Measurements from ENCODE around the gene CNR2. TPM values are rescaled to one million over a fixed set of nuclear protein-coding genes. Genes with fewer than 3 reads are reported as not detected.

The CNR2 gene
- total and polyA plus RNA-seq, 8 donors, result 0.05 to 0.27 (median 0.13) TPM

GRCh38 chr1:23930861-23931490, 17.8 kb upstream of the CNR2 start:
- Histone ChIP-seq H3K9me3 (no peaks in the 10 kb centered on the region), H3K4me3 (no peak overlapping the region), H3K27me3 (no peaks in the 10 kb centered on the region), H3K36me3 (no peaks in the 10 kb centered on the region), H3K4me1 (peaks cover 0 to 7% of the 10 kb centered on the region in 2 donors), H3K27ac (peak overlapping the region; percentile 49 to 51)
- intact Hi-C loops (cut with DNase I), result no loop called here
- DNase-seq (no peak), ATAC-seq (peak; percentile 74)
- TF ChIP-seq, protein P1, sequence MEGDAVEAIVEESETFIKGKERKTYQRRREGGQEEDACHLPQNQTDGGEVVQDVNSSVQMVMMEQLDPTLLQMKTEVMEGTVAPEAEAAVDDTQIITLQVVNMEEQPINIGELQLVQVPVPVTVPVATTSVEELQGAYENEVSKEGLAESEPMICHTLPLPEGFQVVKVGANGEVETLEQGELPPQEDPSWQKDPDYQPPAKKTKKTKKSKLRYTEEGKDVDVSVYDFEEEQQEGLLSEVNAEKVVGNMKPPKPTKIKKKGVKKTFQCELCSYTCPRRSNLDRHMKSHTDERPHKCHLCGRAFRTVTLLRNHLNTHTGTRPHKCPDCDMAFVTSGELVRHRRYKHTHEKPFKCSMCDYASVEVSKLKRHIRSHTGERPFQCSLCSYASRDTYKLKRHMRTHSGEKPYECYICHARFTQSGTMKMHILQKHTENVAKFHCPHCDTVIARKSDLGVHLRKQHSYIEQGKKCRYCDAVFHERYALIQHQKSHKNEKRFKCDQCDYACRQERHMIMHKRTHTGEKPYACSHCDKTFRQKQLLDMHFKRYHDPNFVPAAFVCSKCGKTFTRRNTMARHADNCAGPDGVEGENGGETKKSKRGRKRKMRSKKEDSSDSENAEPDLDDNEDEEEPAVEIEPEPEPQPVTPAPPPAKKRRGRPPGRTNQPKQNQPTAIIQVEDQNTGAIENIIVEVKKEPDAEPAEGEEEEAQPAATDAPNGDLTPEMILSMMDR (IDR thresholded peaks at IDR 0.05), result no peak

- Histone ChIP-seq H3K27me3 (no peaks in the 10 kb centered on the region), H3K4me1 (peaks cover 0 to 7% of the 10 kb centered on the region in 2 donors), H3K4me3 (no peak overlapping the region), H3K36me3 (no peaks in the 10 kb centered on the region), H3K27ac (no peak overlapping the region), H3K9me3 (no peaks in the 10 kb centered on the region)
- TF ChIP-seq, protein P1 (IDR thresholded peaks at IDR 0.05), result no peak
- intact Hi-C loops (cut with DNase I), result no loop called here
- ATAC-seq (no peak), DNase-seq (no peak)
Measured at GRCh38 chr1:23930270-23930669, 17.1 kb upstream of the CNR2 start.

DNA sequence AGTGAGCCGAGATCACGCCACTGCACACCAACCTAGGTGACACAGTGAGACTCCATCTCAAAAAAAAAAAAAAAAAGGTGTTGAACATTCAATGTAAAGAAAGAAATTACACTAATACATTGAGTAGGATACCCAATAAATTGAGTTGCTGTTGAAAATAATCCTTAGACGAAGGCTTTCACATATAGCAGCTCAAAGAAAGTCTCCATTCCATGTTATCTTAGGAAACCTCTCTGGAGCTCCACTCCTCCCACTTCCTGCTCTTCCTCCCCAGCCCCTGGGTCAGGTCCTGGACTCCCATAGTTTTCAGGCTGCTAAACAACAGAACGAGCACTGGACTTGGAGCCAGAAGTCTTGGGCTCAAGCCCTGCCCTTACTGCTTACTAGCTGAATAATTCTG, 15.6 kb upstream of the CNR2 start:
- Histone ChIP-seq H3K4me1 (peaks cover 0 to 7% of the 10 kb centered on the region in 2 donors), H3K9me3 (no peaks in the 10 kb centered on the region), H3K27me3 (no peaks in the 10 kb centered on the region), H3K36me3 (no peaks in the 10 kb centered on the region), H3K27ac (no peak overlapping the region), H3K4me3 (no peak overlapping the region)
- TF ChIP-seq, protein P1 (IDR thresholded peaks at IDR 0.05), result no peak
- ATAC-seq, result no peak
- intact Hi-C loops (cut with DNase I), result no loop called here
- no peak for DNase-seq

DNA sequence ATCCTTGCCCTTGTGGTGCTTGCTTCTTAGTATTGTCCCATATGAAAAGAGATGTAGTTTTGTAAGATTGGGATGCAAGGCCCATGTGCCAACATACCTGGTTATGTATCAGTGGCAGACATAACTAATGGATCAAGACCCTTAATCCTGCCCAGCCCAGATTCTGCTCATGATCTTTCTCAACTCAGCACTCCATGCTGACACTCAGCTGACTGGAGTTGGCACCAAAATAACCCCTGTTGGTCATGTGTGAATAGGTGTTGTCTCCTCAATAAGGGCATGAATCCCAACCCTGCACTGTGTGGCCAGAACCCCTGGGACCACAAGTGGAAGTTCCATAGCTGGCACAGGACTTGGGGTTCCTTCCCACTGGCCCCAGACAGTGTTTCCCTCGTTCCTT, 13.9 kb upstream of the CNR2 start:
- no peaks in the 10 kb centered on the region for H3K27me3 ChIP-seq
- no peak overlapping the region for H3K27ac ChIP-seq
- peaks cover 0 to 7% of the 10 kb centered on the region in 2 donors for H3K4me1 ChIP-seq
- no peaks in the 10 kb centered on the region for H3K36me3 ChIP-seq
- TF ChIP-seq, protein P1 (IDR thresholded peaks at IDR 0.05), result no peak
- H3K4me3 ChIP-seq, result no peak overlapping the region
- intact Hi-C loops (cut with DNase I), result no loop called here
- no peaks in the 10 kb centered on the region for H3K9me3 ChIP-seq
- DNase-seq (no peak), ATAC-seq (no peak)

DNA sequence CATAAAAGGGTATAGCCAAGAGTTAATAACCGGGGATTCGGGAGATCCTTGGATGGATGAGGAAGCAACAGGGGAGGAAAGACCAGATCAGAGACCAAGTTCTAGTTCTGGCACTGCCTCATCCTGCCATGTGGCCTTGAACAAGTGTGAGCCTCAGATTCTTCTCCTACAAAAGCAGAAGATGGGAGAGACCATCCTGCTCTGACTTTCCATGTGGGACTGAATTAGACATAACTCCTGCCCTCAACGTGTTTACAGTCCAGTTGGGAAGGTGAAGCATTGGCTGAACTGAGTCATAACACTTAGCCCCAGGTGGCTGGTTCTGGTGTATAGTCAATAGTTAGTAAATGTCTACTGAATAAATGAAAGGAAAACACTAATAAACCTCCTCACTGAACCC, 12.1 kb upstream of the CNR2 start:
- no peak overlapping the region for H3K27ac ChIP-seq
- ATAC-seq (no peak), DNase-seq (no peak)
- H3K36me3 ChIP-seq, result no peaks in the 10 kb centered on the region
- H3K9me3 ChIP-seq, result no peaks in the 10 kb centered on the region
- H3K4me1 ChIP-seq, result peaks cover under 1 to 2% of the 10 kb centered on the region in 2 donors
- no peak overlapping the region for H3K4me3 ChIP-seq
- no peaks in the 10 kb centered on the region for H3K27me3 ChIP-seq
- intact Hi-C loops (cut with DNase I), result no loop called here
- TF ChIP-seq, protein P1 (IDR thresholded peaks at IDR 0.05), result no peak
